Testis (tissue), 2 donors: ENCODE results near the gene CTIF.

Experiments used
- POLR2A ChIP-seq: fragments of 450-650 bp; IDR thresholded peaks from one replicate; pipeline ENCODE4 v1.6.1; 2017; ENCODE audit warnings: antibody characterized with exemption, mild to moderate bottlenecking, moderate library complexity
- TF ChIP-seq, protein P1 (sequence below), 3 experiments: fragments of 450-650 bp in 2 of 3; fragments of 200-600 bp in 1 of 3; sonication (generic) in 1 of 3; IDR thresholded peaks; one replicate each; pipeline ENCODE4 v1.5.1; 2016 to 2019; ENCODE audit warnings: antibody characterized with exemption in 3 of 3, mild to moderate bottlenecking in 2 of 3, moderate library complexity in 1 of 3

DNA sequence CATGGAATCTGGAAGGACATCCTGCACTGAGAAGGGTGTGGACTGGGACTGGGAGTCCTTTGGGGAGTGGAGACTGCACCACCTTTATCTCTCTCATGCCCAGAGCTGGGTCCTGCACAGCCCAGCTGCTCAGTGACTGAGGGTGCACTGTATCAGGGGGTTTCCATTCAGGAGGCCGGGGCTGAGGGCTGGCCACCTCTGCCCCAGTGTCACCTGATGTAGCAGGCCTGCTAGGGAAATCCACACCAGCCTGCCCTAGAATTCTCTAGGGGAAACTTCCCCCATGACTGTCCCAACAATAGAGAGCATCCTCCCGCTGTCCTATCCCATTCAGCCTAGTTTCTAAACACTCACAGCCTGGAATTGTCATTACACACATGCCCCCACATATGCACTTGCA, 116.7 kb downstream of the CTIF start:
- TF ChIP-seq, protein P1, sequence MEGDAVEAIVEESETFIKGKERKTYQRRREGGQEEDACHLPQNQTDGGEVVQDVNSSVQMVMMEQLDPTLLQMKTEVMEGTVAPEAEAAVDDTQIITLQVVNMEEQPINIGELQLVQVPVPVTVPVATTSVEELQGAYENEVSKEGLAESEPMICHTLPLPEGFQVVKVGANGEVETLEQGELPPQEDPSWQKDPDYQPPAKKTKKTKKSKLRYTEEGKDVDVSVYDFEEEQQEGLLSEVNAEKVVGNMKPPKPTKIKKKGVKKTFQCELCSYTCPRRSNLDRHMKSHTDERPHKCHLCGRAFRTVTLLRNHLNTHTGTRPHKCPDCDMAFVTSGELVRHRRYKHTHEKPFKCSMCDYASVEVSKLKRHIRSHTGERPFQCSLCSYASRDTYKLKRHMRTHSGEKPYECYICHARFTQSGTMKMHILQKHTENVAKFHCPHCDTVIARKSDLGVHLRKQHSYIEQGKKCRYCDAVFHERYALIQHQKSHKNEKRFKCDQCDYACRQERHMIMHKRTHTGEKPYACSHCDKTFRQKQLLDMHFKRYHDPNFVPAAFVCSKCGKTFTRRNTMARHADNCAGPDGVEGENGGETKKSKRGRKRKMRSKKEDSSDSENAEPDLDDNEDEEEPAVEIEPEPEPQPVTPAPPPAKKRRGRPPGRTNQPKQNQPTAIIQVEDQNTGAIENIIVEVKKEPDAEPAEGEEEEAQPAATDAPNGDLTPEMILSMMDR (IDR thresholded peaks at IDR 0.05): no peak
- no peak for TF ChIP-seq POLR2A
